GM12878 (cell line): ENCODE data around the gene SLC10A1.

ENCODE experiments used
- ESRRA ChIP-seq: IDR thresholded peaks from 2 replicates; pipeline ENCODE4 v1.6.1; 2012; ENCODE audit warnings: mild to moderate bottlenecking, low read length, improper control_type of control experiment
- NBN ChIP-seq: fragments of 450-650 bp; IDR thresholded peaks from 2 replicates; pipeline ENCODE4 v1.6.1; 2016
- NR2C2 ChIP-seq: IDR thresholded peaks from 2 replicates; pipeline ENCODE4 v1.6.1; 2011; ENCODE audit warnings: borderline replicate concordance, low read depth; ENCODE audit not compliant: control insufficient read depth, insufficient read length
- POLR2A ChIP-seq: IDR thresholded peaks from 2 replicates; pipeline ENCODE4 v1.6.1; 2011; ENCODE audit warnings: low read depth, mild to moderate bottlenecking, low read length
- POLR2AphosphoS5 ChIP-seq: IDR thresholded peaks from 2 replicates; pipeline ENCODE4 v1.6.1; 2011; ENCODE audit warnings: mild to moderate bottlenecking, low read length, inconsistent platforms
- RFX5 ChIP-seq: IDR thresholded peaks from 2 replicates; pipeline ENCODE4 v1.6.1; 2011; ENCODE audit warnings: low read depth, low read length, improper control_type of control experiment
- YY1 ChIP-seq: IDR thresholded peaks from 2 replicates; pipeline ENCODE4 v1.6.1; 2011; ENCODE audit warnings: low read depth, mild to moderate bottlenecking, low read length
- ZNF24 ChIP-seq: fragments of 450-650 bp; IDR thresholded peaks from 2 replicates; pipeline ENCODE4 v1.6.1; 2017; ENCODE audit warnings: antibody characterized with exemption, mild to moderate bottlenecking
- ZNF274 ChIP-seq: IDR thresholded peaks from one replicate; pipeline ENCODE4 v1.8.0; 2011; ENCODE audit not compliant: insufficient read length, insufficient read depth
- TF ChIP-seq, protein P1 (sequence below), 3 experiments: IDR thresholded peaks in 2 of 3; conservative IDR thresholded peaks in 1 of 3; 2 replicates each; pipeline ENCODE4 v1.5.1; 2011; ENCODE audit warnings: low read depth in 3 of 3, low read length in 3 of 3, mild to moderate bottlenecking in 3 of 3, control low read depth in 2 of 3, moderate library complexity in 2 of 3, inconsistent platforms in 1 of 3, mixed read lengths in 1 of 3; ENCODE audit not compliant: control insufficient read depth in 2 of 3, insufficient read depth in 1 of 3; ENCODE audit errors: extremely low read depth in 1 of 3
- TF ChIP-seq, protein P2 (sequence below): fragments of 150-350 bp; IDR thresholded peaks from 2 replicates; pipeline ENCODE4 v1.6.1; 2014; ENCODE audit warnings: mild to moderate bottlenecking, low read depth, low read length
- TF ChIP-seq, protein P3 (sequence below): fragments of 450-650 bp; IDR thresholded peaks from 2 replicates; pipeline ENCODE4 v1.6.1; 2017; ENCODE audit warnings: mild to moderate bottlenecking
- TF ChIP-seq, protein P4 (sequence below): IDR thresholded peaks from 2 replicates; pipeline ENCODE4 v1.6.1; 2011; ENCODE audit warnings: low read depth, mild to moderate bottlenecking, low read length, moderate library complexity, borderline replicate concordance; ENCODE audit errors: extremely low read depth

DNA sequence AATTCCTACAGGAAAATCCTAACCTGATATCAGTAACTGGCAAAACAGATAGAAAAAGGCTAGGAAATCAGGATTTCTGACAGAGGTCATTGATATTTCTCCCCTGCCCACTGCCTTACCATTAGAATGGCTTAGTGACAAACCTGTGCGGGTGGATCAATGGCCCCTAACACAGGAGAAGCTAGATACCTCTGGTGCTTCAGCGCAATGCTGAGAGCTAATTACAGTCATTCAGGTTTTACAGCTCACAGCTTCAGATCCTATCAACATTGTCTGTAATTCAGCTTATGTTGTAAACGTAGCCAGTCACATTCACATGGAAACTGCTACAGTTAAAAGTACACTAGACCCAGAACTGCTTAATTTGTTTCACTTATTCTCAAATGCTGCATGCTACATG, 17.4 kb upstream of the SLC10A1 start:
- TF ChIP-seq YY1 = no peak
- TF ChIP-seq, protein P1, sequence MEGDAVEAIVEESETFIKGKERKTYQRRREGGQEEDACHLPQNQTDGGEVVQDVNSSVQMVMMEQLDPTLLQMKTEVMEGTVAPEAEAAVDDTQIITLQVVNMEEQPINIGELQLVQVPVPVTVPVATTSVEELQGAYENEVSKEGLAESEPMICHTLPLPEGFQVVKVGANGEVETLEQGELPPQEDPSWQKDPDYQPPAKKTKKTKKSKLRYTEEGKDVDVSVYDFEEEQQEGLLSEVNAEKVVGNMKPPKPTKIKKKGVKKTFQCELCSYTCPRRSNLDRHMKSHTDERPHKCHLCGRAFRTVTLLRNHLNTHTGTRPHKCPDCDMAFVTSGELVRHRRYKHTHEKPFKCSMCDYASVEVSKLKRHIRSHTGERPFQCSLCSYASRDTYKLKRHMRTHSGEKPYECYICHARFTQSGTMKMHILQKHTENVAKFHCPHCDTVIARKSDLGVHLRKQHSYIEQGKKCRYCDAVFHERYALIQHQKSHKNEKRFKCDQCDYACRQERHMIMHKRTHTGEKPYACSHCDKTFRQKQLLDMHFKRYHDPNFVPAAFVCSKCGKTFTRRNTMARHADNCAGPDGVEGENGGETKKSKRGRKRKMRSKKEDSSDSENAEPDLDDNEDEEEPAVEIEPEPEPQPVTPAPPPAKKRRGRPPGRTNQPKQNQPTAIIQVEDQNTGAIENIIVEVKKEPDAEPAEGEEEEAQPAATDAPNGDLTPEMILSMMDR (IDR thresholded peaks at IDR 0.05 in 2 of 3, conservative IDR thresholded peaks at IDR 0.05 in 1 of 3; ENCODE audit: control insufficient read depth in 2 of 3, extremely low read depth in 1 of 3, insufficient read depth in 1 of 3, low read depth in 3 of 3, low read length in 3 of 3) = no peak
- TF ChIP-seq POLR2AphosphoS5 = no peak
- TF ChIP-seq ESRRA = no peak
- no peak for TF ChIP-seq ZNF274
- TF ChIP-seq, protein P2, sequence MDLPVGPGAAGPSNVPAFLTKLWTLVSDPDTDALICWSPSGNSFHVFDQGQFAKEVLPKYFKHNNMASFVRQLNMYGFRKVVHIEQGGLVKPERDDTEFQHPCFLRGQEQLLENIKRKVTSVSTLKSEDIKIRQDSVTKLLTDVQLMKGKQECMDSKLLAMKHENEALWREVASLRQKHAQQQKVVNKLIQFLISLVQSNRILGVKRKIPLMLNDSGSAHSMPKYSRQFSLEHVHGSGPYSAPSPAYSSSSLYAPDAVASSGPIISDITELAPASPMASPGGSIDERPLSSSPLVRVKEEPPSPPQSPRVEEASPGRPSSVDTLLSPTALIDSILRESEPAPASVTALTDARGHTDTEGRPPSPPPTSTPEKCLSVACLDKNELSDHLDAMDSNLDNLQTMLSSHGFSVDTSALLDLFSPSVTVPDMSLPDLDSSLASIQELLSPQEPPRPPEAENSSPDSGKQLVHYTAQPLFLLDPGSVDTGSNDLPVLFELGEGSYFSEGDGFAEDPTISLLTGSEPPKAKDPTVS = no peak
- no peak for TF ChIP-seq ZNF24
- TF ChIP-seq POLR2A = no peak
- no peak for TF ChIP-seq NR2C2
- TF ChIP-seq, protein P3, sequence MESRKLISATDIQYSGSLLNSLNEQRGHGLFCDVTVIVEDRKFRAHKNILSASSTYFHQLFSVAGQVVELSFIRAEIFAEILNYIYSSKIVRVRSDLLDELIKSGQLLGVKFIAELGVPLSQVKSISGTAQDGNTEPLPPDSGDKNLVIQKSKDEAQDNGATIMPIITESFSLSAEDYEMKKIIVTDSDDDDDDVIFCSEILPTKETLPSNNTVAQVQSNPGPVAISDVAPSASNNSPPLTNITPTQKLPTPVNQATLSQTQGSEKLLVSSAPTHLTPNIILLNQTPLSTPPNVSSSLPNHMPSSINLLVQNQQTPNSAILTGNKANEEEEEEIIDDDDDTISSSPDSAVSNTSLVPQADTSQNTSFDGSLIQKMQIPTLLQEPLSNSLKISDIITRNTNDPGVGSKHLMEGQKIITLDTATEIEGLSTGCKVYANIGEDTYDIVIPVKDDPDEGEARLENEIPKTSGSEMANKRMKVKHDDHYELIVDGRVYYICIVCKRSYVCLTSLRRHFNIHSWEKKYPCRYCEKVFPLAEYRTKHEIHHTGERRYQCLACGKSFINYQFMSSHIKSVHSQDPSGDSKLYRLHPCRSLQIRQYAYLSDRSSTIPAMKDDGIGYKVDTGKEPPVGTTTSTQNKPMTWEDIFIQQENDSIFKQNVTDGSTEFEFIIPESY = no peak
- TF ChIP-seq, protein P4, sequence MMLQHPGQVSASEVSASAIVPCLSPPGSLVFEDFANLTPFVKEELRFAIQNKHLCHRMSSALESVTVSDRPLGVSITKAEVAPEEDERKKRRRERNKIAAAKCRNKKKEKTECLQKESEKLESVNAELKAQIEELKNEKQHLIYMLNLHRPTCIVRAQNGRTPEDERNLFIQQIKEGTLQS = no peak
- no peak for TF ChIP-seq NBN
- no peak for TF ChIP-seq RFX5
